AG09309 (cell line): ENCODE results near the gene PYDC2.

Experiments used
- DNase-seq: peaks from one replicate; pipeline ENCODE4 v3.0.0-alpha.2; 2010; ENCODE audit warnings: low read depth
- H3K4me3 ChIP-seq: 2 replicates; pipeline ENCODE4 v1.5.1; 2011; ENCODE audit warnings: mild to moderate bottlenecking, low read depth, low read length, moderate library complexity; ENCODE audit not compliant: control insufficient read depth
- CTCF ChIP-seq: IDR thresholded peaks from 2 replicates; pipeline ENCODE4 v1.5.1; 2011; ENCODE audit warnings: mild to moderate bottlenecking, low read depth, low read length, inconsistent platforms; ENCODE audit not compliant: insufficient read depth, control insufficient read depth; ENCODE audit errors: missing control alignments

The PYDC2 gene

GRCh38 chr3:191424881-191425280 lies 36.1 kb upstream of the PYDC2 start:
- DNase-seq: no peak
- no peak for TF ChIP-seq CTCF

GRCh38 chr3:191425322-191425734 lies 35.6 kb upstream of the PYDC2 start:
- DNase-seq: no peak
- H3K4me3 ChIP-seq: no peak overlapping the region
- TF ChIP-seq CTCF: no peak

More at GRCh38 chr3:191424881-191425280, 36.1 kb upstream of the PYDC2 start:
- no peak overlapping the region for H3K4me3 ChIP-seq

GRCh38 chr3:191426311-191426710 lies 34.7 kb upstream of the PYDC2 start:
- H3K4me3 ChIP-seq: no peak overlapping the region
- DNase-seq: no peak
- no peak for TF ChIP-seq CTCF

- H3K4me3 ChIP-seq: no peak overlapping the region
- DNase-seq: no peak
- no peak for TF ChIP-seq CTCF
These were observed 32.8 kb upstream of the PYDC2 start for GRCh38 chr3:191428177-191428576.

GRCh38 chr3:191430103-191430502 lies 30.9 kb upstream of the PYDC2 start:
- no peak for TF ChIP-seq CTCF
- no peak for DNase-seq
- no peak overlapping the region for H3K4me3 ChIP-seq

- H3K4me3 ChIP-seq: no peak overlapping the region
- no peak for TF ChIP-seq CTCF
- DNase-seq: no peak
These were observed 29.7 kb upstream of the PYDC2 start for GRCh38 chr3:191431160-191431822.

DNA sequence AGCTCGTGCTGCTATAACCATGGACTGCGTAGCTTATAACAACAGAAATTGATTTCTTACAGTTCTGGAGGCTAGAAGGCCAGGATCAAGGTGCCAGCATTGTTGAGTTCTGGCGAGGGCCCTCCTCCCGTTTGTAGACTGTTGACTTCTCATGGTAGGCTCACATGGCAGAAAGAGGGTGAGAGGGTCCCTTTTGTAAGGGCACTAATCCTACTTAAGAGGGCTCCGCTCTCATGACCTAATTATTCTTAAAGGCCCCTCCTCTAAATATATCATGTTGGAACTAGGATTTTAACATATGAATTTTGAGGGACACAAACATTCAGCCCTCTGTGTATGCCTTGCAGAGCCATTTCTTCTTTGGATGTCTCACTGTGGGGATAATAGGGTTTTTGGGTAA lies 28.8 kb upstream of the PYDC2 start:
- H3K4me3 ChIP-seq: no peak overlapping the region
- DNase-seq: no peak
- no peak for TF ChIP-seq CTCF
